NCI-H748 (cell line): ENCODE measurements around the gene CETP.
A peak's percentile ranks its signal among the peaks of the same experiment; 100 is the strongest.

Source experiments
- DNase-seq: peaks from one replicate; lab custom pipeline; 2025; ENCODE audit not compliant: unreplicated experiment; lab: John Stamatoyannopoulos, UW

CETP gene, protein sequence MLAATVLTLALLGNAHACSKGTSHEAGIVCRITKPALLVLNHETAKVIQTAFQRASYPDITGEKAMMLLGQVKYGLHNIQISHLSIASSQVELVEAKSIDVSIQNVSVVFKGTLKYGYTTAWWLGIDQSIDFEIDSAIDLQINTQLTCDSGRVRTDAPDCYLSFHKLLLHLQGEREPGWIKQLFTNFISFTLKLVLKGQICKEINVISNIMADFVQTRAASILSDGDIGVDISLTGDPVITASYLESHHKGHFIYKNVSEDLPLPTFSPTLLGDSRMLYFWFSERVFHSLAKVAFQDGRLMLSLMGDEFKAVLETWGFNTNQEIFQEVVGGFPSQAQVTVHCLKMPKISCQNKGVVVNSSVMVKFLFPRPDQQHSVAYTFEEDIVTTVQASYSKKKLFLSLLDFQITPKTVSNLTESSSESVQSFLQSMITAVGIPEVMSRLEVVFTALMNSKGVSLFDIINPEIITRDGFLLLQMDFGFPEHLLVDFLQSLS

DNA sequence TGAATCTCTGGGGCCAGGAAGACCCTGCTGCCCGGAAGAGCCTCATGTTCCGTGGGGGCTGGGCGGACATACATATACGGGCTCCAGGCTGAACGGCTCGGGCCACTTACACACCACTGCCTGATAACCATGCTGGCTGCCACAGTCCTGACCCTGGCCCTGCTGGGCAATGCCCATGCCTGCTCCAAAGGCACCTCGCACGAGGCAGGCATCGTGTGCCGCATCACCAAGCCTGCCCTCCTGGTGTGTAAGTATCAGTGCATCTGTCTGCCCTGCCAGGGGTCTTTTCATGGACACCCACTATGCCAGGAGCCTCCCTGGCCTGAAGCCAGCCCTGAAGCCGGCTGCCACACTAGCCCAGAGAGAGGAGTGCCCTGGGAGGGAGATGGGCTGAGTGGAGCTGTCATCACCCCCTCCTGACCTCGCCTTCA, at the start of gene CETP:
CETP (plus strand) TSS at position 100 of the 431 bp plus-strand sequence; CDS start at position 130, 30 bp downstream.
- DNase-seq: no peak

DNA sequence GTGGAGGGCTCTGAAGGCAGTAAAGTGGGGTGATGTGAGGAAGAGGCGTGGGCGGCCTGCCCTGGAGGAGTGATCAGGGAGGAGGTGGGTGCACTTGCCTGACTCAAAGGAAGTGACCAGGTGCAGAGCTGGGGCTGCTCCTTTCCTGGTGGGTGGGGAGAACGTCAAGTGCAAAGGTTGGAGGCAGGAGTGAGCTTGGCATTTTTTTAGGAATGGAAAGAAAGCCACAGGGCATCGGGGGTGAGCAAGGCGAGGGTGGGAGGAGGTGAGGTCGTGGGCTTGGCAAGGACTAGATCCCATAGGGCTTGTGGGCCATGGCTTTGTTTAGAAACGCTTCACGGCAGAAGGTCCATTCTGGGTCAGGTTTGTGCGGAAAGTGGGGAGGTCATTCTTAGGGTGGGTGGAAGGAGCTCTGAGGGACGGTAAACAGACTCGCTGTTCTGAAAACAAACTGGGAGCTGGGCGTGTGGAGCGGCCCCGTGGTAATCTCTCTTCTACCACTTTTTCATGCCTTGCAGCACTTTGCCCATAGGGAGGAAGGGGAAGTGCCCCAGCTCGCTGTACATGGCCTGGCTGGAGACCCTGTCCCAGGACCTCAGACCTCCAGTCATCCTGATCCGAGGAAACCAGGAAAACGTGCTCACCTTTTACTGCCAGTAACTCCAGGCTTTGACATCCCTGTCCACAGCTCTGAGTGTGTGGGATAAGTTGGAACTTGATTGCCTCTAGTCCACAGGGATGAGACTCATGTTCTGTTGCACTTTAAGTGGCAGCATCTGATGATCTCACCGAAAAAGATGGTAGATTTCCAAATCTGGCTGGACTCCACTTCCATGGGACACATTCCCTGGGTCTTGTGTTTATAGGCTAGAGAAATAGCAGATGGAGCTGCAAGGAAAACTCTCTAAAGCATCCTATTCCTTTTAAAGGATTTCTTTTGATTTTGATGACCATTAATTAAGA, 48.7 kb upstream of the CETP start:
- no peak for DNase-seq

DNA sequence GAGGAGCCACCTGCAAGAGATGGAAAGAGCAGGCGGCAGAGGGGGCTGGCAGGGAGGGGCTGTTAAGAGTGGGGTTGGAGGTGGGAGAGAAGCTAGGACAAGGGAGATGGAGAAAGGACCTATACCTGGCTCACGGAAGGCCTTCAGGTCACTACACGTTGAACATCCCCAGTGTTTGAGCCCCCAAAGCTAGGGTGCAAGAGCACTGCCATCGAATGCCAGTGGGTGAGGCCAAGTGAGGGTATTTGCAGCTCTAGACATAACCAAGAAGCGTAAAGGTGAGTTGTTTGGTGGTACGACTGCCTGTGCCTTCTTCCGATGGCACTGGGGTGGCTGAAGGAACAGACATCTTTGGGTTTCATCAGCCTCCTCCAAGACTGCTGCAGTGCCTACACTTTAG, 46.9 kb upstream of the CETP start:
- DNase-seq: no peak

DNA sequence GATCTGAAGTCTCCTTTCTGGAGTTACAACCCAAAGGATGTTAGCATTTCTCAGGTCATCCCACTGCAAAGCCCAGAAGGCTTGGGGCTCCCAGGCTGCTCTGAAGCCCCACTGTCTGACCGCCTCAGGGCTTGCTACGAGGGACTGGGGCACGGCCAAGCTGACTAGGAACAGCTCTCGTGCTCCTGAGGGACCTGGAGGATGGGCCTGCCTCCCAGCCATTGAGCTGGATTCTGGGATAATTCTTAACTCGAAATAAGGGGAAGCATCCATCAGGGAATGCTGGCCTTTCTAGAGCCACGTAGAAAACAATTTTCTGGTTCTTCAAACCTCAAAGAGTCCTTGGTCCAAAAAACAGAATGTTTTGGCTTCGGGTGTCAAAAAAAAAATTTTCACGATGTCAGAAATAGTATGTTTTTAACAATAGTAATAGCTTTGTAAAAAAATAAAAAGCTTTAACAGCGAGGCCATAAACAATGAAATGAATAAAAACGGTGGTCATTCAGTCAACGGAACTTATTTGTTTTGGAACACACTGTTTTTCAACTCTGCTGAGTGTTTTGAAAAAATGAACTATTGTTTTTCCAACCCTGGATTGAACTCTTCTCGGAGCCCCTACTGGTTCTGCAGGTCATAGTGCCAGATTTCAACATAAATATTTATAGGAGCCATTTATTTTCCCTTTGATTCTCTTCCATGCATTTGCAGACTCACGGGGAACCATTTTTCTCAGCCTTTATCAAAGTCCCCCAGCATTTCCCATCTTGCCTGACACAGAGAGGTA, 46.2 kb upstream of the CETP start:
- no peak for DNase-seq

DNA sequence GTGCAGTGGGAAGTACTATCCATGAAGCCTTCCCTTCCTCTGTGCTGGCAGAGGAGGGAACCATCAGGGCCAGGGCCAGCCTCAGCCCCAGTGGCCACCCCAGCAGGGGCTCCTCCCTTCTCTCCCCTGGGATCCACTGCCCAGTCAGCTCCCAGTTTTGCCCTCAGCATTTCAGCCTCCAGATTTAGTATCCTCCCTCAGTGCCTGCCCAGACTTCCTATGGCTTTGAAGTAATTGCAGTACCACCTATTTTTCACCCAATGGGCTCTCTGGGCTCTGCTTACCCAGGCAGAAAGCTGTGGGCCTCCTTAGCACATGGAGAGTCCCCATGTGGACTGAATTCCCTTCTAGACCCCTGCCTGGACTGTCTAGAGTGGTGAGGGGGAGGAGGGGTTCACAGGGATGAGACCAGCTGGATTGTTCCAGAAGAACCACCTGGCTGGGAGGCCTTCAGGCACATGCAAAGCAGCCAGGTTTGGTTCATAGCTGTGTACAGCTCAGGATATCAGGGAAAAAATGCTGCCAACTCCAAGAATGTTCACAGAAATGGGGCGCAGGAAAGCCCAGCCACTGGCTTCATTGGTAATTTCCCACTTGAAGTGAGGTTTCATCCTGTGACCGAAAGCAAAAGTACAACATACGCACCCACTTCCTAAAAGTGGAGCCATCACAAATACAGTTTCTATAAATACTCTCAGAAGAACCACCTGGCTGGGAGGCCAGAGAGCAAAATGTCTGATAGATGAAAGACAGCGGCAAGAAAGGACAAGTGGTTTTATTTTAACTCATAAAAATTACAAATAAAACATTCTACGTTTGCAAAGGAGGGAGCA, 45.0 kb upstream of the CETP start:
- DNase-seq: no peak

DNA sequence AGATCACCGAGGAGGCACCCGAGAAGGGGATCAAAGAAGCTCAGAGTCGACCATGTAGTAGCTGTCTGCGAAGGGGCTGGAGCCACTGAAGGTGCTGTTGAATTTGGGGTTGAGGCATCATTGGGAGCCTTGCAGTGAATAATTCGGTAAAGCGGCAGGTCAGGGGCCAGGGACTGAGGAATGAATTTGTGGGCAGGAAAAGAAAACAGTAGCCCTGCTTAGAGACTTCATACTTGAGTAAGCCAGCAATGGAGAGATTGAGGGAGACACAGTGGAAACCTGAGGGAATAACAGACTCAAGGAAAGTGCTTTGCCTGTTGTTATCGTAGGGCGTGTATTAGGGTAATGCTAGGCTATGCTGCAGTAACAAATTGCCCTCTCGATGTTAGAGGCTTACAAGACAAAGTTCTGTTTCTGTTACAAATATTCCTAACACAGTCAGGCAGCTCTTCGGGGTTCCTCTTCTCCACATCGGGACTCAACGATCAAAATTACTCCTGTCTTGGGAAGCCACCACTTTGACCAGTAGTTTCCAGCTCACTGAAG, 43.2 kb upstream of the CETP start:
- DNase-seq: no peak

DNA sequence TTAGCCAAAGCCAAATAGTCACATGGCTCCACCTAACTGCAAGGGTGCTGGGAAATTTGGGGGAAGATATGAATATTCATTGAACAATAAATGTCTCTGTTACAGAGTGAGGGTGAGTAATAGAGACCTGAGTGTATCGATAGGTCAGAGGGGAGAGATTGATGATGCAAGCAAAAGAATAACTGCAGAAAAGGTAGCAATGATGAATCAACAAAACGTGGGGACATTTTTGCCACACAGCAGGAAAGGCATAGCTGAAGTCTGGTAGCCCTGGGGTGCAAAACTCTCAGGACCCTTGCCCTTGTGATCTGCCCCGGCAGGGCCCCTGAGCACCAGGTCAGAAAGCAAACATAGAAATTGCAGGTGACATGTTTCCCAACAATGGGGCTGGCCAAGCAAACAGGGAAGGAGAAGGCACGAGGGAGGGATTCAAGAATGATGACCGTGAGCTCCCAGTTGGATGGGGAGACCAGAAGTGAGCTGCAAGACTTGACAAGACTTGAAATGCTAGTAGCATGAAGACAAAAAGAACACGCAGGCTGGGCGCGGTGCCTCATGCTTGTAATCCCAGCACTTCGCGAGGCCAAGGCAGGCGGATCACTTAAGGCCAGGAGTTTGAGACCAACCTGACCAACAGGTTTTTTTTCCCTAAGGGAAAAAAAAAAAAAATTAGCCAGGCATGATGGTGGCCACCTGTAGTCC, 42.5 kb upstream of the CETP start:
- DNase-seq: peak; percentile 3

DNA sequence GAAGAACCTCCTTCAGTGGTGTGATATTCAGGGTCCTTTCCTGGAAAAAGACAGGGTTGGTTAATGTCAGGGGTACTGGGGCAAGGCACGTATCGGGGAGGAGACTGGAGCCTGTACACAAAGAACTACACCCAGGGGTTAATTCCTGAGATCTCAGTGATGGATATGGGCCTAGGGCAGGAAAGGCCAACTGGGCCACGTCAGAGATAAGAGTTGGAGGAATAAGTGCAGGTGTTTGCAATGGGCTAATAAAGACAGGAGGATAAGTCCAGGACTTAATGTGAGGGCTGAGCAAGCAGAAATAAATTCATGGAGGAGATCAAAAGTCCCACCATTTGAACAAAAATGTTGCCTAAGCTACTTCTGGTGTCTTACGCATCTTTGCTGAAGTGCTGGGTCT, 40.2 kb upstream of the CETP start:
- DNase-seq: no peak

DNA sequence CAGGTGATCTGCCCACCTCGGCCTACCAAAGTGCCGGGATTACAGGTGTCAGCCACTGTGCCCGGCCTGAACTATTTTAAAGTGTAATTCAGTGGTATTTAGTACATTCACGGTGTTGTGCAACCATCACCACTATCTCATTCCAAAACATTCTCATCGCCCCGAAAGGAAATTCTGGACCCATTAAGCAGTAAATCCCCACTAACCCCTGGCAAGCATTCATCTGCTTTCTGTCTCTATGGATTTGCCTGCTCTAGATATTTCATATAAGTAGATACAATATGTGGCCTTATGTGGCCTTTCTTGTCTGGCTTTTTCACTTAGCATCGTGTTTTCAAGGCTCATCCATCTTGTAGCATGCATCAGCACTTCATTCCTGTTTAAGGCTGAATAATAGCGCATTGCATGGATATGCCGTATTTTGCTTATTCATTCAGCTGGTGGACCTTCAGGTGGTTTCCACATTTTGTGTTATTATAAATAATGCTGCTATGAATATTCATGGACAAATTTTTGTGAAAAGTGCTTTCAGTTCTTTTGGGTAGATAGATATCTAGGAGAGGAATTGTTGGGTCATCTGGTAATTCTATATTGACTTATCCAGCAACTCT, 38.2 kb upstream of the CETP start:
- DNase-seq: no peak

DNA sequence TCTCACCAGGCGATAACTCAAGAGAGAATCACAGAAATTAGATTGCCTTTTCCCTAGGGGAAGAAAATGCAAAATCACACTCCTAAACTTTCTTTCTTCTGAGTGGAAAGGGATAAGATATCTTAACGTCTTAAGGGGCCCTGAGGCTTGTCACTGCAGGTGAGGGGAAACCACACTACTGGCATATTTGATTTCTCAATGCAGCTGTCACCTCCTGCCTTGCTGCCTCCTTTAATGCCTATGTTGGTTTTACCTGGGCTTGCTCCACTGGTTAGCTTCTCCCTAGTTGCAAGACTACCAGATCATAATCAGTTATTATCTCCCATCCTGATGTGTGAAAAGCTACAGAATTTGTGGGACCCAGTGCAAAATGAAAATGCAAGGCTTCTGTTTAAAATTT, 34.3 kb upstream of the CETP start:
- no peak for DNase-seq

DNA sequence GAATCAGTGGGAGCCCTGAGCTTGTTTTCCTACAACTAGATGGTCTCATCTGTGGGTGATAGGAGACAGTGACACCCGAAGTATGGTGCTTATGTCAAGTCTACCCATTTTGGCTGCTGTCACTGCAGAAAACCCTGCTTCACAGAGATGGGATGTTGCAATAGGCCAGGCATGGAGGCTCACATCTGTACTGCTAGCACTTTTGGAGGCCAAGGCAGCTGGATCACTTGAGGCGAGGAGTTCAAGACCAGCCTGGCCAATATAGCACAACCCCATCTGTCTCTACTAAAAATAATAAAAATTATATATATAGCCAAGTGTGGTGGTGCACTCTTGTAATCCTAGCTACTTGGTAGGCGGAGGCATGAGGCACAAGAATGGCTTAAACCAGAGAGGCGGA, 32.1 kb upstream of the CETP start:
- DNase-seq: no peak

DNA sequence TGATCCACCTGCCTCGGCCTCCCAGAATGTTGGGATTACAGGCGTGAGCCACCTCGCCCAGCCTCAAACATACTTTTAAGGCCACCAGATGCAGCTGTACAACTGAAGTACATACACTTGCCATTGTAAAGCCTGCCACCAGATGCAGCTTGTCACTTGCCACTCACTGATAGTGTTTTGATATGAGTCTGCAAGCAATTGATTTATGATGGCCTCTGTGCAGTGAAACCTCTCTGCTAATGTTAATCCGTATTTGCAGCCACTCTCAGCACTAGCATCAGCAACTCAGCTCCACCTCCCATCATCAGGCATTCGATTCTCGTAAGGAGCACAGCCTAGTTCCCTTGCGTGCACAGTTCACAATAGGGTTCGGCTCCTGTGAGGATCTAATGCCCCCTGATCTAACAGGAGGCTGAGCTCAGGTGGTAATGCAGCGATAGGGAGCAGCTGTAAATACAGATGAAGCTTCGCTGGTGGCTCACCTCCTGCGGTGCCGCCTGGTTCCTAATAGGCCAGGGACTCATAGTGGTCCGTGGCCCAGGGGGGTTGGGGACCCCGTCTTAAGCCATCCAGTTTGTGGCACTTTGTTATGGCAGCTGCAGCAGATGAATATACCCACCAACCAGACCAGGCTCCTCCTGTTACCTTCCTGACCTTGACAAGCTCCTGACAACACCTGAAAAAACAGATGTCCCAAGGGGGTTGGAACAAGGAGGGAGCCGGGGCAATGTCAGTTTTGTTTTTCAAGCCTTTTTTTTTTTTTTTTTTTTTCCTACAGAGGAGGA, 31.1 kb upstream of the CETP start:
- DNase-seq: no peak

DNA sequence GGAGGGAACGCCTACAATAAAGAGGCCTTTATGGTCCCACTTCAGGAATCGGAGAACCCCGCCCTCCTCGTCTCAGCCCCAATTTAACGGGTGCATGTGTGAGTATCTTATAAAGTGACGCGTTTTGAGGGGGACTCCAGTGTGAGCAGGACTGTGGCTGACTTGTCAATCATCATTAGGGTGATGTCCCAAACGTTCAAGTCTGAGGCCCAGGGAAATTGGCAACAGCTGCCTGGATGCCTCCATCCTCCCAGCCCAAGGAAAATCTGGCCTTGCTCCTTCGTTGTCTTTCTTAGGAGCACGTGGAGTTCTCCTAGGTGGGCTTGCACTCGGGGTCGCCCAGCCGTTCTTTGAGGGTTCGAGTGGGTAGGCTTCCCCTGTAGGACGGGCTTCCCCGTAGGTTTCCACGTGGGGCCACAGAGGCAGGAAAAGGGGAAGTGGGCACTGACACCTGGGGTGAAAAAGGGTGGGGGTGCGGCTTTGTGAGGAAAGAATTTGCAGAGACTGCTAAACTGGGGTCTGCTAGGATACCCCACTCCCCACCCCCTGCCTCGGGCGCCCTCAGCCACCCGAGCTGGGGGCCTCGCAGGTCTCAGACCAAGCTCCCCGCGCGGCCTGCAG, 30.4 kb upstream of the CETP start:
- DNase-seq: peak; percentile 20

DNA sequence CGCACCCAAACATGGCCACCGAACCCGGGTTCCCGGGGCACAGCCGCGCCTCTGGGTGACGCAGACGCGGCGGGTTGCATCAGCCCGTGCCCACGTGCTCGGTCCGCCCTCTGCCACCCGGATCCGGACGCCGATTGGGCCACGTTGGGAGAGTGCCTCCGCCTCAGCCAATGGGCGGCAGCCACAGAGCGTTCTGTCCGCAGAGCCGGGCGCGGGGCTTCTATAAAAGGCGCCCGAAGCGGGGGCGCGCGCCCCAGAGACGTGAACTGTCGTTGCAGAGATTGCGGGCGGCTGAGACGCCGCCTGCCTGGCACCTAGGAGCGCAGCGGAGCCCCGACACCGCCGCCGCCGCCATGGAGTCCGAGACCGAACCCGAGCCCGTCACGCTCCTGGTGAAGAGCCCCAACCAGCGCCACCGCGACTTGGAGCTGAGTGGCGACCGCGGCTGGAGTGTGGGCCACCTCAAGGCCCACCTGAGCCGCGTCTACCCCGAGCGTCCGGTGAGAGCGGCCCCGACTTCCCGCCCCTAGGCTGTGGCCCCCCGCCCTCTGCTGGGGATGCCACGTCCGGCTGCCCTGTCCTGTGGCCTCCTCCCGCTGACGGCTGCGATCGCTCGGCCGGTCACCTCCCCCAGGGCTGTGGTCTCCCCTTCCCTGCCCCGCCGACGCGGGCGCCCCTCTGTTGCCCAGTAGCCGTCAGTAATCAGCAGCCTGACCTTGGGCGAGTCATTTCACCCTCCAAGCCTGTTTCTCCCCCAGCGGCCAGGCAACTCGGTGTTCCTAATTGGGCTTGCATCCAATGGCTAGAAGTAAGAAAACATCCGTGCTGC, 29.6 kb upstream of the CETP start, which contains the start of gene HERPUD1:
HERPUD1 (plus strand) TSS at position 251 of the 829 bp plus-strand sequence; CDS start at position 354, 103 bp downstream.
- DNase-seq: peak; percentile 96

DNA sequence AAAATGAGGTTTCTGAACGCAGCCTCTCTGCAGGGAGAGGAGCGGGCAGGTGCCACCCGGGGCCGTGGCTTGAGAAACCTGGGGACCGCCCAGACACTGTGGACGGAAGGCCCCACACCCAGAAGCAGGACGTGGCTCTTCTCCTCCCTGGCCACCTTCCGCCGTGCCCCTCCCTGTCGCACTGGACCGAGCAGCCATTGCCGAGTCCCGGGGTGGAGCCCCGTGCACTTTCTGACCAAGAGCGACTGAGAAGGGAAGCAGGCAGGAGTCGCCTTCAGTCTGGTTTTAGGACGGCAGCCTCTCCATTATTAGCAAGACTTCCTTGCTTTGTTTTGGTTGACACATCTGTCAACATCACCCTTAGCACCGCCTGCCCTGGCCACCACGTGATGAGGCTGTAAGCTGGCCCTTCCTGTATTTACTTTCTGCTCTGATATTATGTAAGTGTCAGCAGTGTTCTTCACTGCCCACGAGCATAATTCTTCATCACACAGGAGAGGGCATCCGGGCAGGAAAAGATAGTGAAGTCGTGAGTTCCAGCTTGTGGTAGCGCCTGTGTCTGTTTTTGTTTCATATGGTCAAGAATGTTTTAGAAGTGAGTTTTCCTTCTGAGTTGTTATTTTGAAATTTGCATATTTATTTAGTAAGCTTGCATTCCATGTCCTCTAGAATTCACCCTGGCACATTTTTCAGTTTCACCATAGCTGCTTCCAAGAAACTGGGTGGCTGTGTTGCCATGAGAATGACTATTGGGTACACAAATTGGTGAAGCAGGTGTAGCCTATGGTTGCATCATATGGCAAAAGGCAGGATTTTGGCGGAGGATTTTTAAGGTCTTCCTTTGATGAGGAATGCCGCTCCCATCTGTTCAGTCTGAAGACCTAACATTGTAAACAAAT, 28.8 kb upstream of the CETP start:
- peak; percentile 69 for DNase-seq
